NCI-H748 (cell line): ENCODE data around the gene CDKN3.

Experiments
- DNase-seq: peaks from one replicate; lab custom pipeline; 2025; ENCODE audit not compliant: unreplicated experiment; lab: John Stamatoyannopoulos, UW

Gene CDKN3, protein sequence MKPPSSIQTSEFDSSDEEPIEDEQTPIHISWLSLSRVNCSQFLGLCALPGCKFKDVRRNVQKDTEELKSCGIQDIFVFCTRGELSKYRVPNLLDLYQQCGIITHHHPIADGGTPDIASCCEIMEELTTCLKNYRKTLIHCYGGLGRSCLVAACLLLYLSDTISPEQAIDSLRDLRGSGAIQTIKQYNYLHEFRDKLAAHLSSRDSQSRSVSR

GRCh38 chr14:54396493-54397335 is at the start of gene CDKN3:
Gene CDKN3 (plus strand): TSS chr14:54397007. CDS start chr14:54397069, 62 bp downstream.
- peak; percentile 99 for DNase-seq

- DNase-seq, result no peak
These were observed 49.8 kb upstream of the CDKN3 start for GRCh38 chr14:54347044-54347443.

DNA sequence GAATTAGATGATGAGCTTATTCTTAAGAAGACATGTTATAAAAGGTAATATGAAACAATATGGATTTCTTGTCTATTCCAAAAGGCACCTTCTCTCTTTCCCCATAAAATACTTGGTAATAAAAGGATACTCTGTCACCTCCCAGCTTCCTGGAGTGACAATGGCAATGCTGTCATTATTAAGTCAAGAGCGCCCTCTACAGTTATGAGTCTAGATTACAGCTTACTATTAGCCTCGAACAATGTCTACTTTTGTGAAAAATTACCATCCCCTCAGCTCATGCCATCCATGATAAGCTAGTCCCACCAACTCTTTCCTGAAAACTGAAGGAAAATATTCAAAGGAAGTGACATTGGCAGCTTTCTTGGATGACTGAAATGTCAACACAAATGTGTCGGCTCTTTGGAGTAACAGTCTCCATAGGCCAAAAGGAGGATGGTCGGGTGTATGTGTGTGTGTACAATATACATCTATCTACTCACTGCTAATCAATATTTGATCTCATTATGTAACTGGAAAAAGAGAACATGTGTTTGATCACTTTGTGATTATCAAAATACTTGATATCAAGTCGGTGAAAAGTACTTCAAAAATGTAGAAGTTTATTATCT is 48.7 kb upstream of the CDKN3 start:
- peak; percentile 63 for DNase-seq

DNA sequence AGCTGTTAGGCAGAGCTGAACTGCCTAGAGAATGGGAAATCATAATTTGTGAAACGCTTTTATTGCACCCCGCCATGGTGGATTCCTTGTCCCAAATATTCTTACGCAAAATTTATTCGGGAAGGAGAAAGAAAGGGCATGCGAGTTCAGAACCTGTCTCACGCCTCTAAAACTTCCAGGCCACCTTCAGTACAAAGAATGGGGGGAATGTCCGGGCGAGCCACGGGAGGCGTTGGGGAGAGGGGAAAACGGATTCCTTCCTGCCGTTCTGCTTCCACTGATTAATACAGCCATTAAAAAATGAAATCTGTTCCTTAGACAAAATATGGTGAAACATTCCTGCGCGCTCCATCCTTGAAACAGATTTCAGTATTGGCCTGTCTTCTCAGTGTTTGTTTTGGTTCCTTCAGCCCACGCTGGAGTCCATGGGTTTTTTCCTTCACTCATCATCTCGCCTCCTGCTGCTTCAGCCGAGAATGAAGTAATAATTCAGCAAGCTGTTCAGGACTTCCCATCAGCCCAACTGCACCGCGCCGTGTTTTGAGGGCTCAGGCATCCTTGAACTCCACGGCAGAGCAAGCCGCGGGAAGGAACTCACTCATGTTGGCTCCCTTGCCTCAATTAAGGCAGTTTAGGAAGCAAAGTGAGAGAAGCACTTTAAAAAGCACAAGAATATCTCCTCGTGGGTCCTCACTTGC is 47.7 kb upstream of the CDKN3 start:
- DNase-seq, result no peak

GRCh38 chr14:54349713-54350112 is 47.1 kb upstream of the CDKN3 start:
- no peak for DNase-seq

GRCh38 chr14:54350203-54350602 is 46.6 kb upstream of the CDKN3 start:
- no peak for DNase-seq

DNA sequence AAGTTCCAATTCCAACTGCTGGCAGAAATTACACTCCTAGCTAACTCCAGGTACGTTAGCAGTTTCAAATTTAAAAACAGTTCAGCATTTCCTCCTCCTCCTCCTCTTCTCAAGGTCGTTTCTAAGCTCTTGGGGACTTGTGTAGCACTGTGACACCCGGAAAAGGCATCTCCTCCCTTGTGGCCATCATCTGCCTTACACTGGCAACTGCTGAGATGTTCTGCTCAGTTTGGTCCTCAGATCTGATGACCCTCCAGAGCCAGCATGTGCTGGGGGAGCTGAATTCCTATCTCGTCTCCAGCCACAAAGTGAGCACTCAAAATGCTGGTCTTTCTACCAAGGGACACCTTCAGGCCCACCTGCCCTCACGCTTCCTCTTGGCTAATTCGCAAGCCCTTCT is 43.5 kb upstream of the CDKN3 start:
- no peak for DNase-seq

DNA sequence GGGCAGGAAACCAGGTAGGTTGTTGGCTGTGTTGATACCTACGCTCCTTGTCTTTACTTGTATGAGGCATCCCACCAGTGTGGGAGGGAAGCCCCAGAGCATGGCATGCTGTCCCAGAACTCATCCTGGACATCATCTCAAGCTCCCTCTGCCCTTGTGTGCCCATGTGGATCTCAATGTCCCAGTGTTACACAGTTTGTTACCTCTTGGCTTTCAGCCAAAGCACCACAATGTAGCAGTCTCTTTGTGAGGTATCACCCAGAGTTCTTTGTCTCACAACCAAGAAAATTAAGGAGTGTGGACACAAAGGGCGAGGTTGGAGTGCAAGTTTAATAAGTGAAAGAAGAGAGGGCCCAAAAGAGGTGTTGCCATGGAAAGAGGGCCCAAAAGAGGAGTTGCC is 43.1 kb upstream of the CDKN3 start:
- DNase-seq, result peak; percentile 17

DNA sequence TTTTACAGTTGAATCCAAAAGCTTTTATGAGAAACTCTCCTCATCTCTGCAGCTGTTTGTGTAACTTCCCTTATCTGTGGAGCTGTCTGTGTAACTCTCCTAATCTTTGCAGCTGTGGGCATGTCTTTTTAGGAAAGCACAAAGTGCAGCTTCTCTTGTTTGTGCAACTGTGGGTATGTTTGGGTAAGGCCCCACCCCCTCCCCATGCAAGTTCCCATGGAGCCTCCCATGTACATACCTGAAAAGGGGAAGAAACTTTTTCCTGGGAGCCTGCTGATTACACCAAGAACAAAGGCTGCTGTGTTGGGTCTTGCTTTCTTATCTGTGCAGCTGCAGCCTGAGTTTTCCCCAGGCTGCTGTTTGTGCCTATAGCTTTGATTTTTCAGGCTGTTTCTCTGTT is 42.7 kb upstream of the CDKN3 start:
- DNase-seq, result no peak

DNA sequence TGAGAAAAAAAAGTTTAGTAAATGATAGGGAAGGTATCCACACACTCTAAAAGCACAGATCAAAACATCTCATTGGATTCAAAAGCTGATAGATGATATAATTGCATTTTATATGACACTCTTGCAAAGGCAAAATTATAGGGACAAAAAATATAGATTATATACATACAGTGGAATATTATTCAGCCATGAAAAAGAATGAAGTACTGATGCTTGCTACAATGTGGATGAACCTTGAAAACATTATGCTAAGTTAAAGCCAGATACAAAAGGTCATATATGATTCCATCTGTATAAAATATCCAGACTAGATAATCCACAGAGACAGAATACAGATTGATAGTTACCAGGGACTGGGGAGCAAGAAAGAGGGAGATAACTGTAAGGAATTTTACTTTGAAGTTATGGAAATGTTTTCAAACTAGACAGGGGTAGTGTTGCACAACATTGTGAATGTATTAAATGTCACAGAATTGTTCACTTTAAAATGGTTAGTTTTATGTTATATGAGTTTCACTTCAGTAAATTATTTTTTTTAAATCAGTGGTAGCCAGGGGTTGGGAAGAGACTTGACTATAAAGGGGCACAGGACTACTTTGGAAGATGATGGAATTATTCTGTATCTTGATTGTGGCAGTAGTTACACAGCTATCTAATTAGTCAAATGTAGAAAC is 41.7 kb upstream of the CDKN3 start:
- no peak for DNase-seq

GRCh38 chr14:54355698-54356097 is 41.1 kb upstream of the CDKN3 start:
- no peak for DNase-seq

DNA sequence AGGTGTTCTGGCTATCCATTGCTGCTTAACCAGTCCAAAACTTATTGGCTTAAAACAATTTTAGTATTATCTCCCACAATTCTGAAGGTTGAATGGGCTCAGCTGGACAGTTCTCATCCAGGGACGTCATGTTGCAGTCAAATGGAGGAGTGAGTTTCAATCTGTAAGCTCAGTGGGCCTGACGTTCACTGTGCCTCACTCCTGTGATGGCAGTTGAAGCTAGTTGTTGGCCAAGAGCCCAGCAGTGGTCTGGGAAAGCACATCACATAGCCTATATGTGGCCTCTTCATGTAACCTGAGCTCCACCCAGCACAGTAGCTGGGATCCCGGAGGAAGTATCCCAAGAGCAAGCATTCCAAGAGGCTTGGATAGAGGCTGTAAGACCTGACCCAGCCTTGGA is 40.6 kb upstream of the CDKN3 start:
- DNase-seq, result peak; percentile 6

GRCh38 chr14:54360667-54361066 is 36.1 kb upstream of the CDKN3 start:
- no peak for DNase-seq

- DNase-seq, result no peak
These were observed 34.7 kb upstream of the CDKN3 start for GRCh38 chr14:54362089-54362504.

DNA sequence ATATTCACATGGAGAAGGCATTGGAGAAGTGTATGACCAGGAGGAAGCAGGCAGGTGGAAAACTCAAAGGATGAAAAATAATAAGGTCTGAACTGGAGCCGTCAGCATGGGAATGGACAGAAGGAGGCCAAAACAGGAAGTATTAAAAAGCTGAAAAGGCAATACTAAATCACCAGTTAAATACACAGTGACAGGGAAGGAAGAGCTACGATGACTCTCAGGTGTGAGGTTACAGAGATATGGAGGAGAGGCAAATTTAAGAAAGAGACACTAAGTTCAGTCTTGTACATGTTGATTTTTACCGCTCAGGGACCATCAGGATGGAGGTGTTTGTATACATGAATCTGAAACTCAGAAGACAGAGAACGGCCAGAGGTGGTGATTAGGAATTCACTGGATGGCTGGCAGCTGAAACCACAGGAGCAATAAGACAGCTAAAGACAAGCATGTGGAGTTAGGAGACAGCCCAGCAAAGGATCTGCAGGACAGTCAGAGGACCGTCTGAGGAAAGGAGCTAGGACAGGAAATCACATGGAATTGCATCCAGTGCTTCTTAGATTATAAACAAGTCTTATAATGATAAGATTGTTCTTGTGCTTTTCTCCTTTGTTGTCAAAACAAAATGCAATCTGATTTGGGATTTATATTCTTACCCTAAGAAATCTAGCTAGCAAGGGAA is 33.9 kb upstream of the CDKN3 start:
- DNase-seq, result no peak

DNA sequence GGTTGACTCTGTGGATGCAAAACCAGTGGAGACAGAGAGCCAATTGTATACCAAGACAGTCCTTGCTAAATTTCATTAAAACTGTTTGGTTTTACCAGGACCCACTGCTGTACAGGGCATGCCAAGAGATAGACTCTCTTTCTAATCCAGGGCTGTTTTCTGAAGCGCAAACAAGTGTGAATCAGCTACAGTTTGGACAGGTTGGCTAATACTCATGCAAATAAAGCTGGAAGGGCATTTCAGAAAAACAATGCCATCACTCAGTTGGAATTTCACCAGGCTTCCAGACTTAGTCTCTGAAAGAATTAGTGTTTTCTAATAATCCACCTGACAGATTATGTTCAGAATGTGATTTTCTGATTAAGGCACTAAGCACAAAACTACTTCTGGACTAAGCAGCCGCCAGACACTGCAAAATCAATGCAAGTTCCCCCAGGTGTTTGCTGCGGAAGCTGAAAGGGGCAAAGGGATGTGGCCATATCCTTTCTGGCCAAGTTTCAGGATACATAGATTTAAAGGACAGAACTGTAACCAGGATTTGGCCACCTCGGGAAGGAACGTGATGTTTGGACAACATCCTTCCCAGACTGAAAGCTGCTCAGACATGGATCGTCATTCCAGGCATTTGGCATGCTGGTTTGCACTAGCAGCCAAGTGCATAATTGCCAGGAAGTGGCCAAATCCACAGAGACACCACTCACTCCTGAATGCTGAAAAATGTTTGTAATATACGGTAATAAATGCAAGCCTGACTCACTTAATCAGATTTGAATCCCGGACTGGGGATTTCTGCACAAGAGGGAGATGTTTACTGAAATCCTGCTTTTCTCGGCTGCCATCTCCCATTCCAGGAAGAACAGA is 32.0 kb upstream of the CDKN3 start:
- DNase-seq, result peak; percentile 4

- peak; percentile 33 for DNase-seq
These were observed 29.8 kb upstream of the CDKN3 start for GRCh38 chr14:54366736-54367735.

DNA sequence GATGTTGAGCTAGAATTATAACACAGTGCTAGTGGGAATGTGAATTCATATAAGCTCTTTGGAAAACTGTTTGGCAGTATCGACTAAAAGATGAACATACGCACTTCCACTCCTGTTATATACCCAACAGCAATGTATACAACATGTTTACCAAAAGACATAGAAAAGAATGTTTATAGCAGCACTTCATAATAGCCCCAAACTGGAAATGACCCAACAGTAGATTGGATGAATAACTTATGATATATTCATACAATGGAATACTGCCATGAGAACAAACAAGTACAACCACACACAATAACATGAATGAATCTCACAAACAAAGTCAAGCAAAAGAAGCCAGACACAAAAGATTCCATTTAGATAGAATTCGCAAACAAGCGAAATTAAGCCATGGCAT is 28.5 kb upstream of the CDKN3 start:
- no peak for DNase-seq
